IMR-90 (cell line): ENCODE measurements around the gene THSD7B. TPM values are rescaled to one million over a fixed set of nuclear protein-coding genes. Genes with fewer than 3 reads are reported as not detected.

Experiments
- ATAC-seq: fragments of 200-7000 bp; cut with Tn5 transposase; 2 replicates; pipeline ENCODE4 v1.9.1; 2020; ENCODE audit warnings: low read depth, mild to moderate bottlenecking, moderate library complexity
- BruUV-seq: library from RNA; stranded (reverse); fragments of 400-500 nt; replicated peaks from 2 replicates; lab custom pipeline; 2021; lab: Mats Ljungman, UMichigan
- CTCF ChIA-PET: fragments of 300-600 bp; formaldehyde crosslinking; extraction: SDS; loops from one replicate; lab custom pipeline; 2021; ENCODE audit warnings: antibody characterized with exemption; lab: Yijun Ruan, JAX
- POLR2A ChIA-PET: fragments of 300-600 bp; sonication (Branson Sonifier 250); formaldehyde crosslinking; loops from one replicate; lab custom pipeline; 2022; ENCODE audit warnings: antibody characterized with exemption; ENCODE audit not compliant: unreplicated experiment; lab: Charles Lee
- DNase-seq: peaks from one replicate; pipeline ENCODE4 v3.0.0; 2013
- H2AFZ ChIP-seq: replicated peaks from 2 replicates; pipeline ENCODE3; 2013; ENCODE audit warnings: low read length, mild to moderate bottlenecking; ENCODE audit not compliant: poor library complexity
- H2AK5ac ChIP-seq: 2 replicates; pipeline ENCODE4 v1.6.1; 2013; ENCODE audit warnings: low read depth, low read length, inconsistent platforms
- H2AK9ac ChIP-seq: replicated peaks from 2 replicates; pipeline ENCODE3; 2013; ENCODE audit warnings: mild to moderate bottlenecking, low read depth, low read length, moderate library complexity; ENCODE audit not compliant: poor library complexity
- H2BK120ac ChIP-seq: 2 replicates; pipeline ENCODE4 v1.6.1; 2013; ENCODE audit warnings: low read depth, low read length, inconsistent platforms
- H2BK15ac ChIP-seq: 3 replicates; pipeline ENCODE4 v1.6.1; 2013; ENCODE audit warnings: low read depth, low read length, inconsistent platforms
- H2BK20ac ChIP-seq: 2 replicates; pipeline ENCODE4 v1.6.1; 2013; ENCODE audit warnings: low read depth, mild to moderate bottlenecking, inconsistent platforms, low read length, moderate library complexity
- H2BK5ac ChIP-seq: 2 replicates; pipeline ENCODE4 v1.6.1; 2013; ENCODE audit warnings: mild to moderate bottlenecking, low read depth, low read length, inconsistent platforms; ENCODE audit not compliant: poor library complexity, severe bottlenecking
- H3K14ac ChIP-seq: replicated peaks from 2 replicates; pipeline ENCODE4 v1.6.1; 2013; ENCODE audit warnings: low read depth, low read length, inconsistent platforms
- H3K18ac ChIP-seq: 2 replicates; pipeline ENCODE4 v1.6.1; 2013; ENCODE audit warnings: low read depth, low read length, control low read depth
- H3K23ac ChIP-seq: 2 replicates; pipeline ENCODE4 v1.6.1; 2013; ENCODE audit warnings: low read depth, low read length, inconsistent platforms
- H3K27ac ChIP-seq: 2 replicates; pipeline ENCODE4 v1.5.1; 2013; ENCODE audit warnings: mild to moderate bottlenecking, control low read depth, low read length; ENCODE audit not compliant: insufficient read depth
- H3K27me3 ChIP-seq: 2 replicates; pipeline ENCODE4 v1.6.1; 2013; ENCODE audit warnings: low read length; ENCODE audit not compliant: control insufficient read depth, insufficient read depth
- H3K36me3 ChIP-seq: 2 replicates; pipeline ENCODE4 v1.6.1; 2013; ENCODE audit warnings: low read length, mixed read lengths; ENCODE audit not compliant: control insufficient read depth, insufficient read depth
- H3K4ac ChIP-seq: 2 replicates; pipeline ENCODE4 v1.6.1; 2013; ENCODE audit warnings: low read depth, low read length, inconsistent platforms
- H3K4me1 ChIP-seq: 2 replicates; pipeline ENCODE4 v1.6.1; 2013; ENCODE audit warnings: low read length, mixed read lengths; ENCODE audit not compliant: control insufficient read depth, insufficient read depth
- H3K4me2 ChIP-seq: 2 replicates; pipeline ENCODE4 v1.6.1; 2013; ENCODE audit warnings: low read depth, mild to moderate bottlenecking, control low read depth, low read length, moderate library complexity
- H3K4me3 ChIP-seq: 2 replicates; pipeline ENCODE4 v1.5.1; 2013; ENCODE audit warnings: low read depth, mild to moderate bottlenecking, control low read depth, low read length, moderate library complexity; ENCODE audit not compliant: insufficient read depth
- H3K56ac ChIP-seq: 2 replicates; pipeline ENCODE4 v1.6.1; 2013; ENCODE audit warnings: low read length, inconsistent platforms; ENCODE audit not compliant: insufficient read depth; ENCODE audit errors: extremely low read depth
- H3K79me1 ChIP-seq, 2 experiments: 2 replicates each; pipeline ENCODE4 v1.6.1; 2013; ENCODE audit warnings: low read length in 2 of 2, inconsistent platforms in 1 of 2, low read depth in 1 of 2
- H3K9ac ChIP-seq: 2 replicates; pipeline ENCODE4 v1.6.1; 2013; ENCODE audit warnings: low read depth, low read length, control low read depth
- H3K9me1 ChIP-seq: 2 replicates; pipeline ENCODE4 v1.6.1; 2013; ENCODE audit warnings: low read length, inconsistent platforms; ENCODE audit not compliant: insufficient read depth
- H3K9me3 ChIP-seq: 2 replicates; pipeline ENCODE4 v1.6.1; 2013; ENCODE audit warnings: low read length; ENCODE audit not compliant: control insufficient read depth, insufficient read depth
- H4K20me1 ChIP-seq: 2 replicates; pipeline ENCODE4 v1.6.1; 2013; ENCODE audit warnings: low read length, inconsistent platforms; ENCODE audit not compliant: insufficient read depth
- H4K5ac ChIP-seq: 2 replicates; pipeline ENCODE4 v1.6.1; 2013; ENCODE audit warnings: mild to moderate bottlenecking, low read depth, low read length, control low read depth
- H4K8ac ChIP-seq, 2 experiments: 2 replicates each; pipeline ENCODE4 v1.6.1; 2013; ENCODE audit warnings: low read depth in 2 of 2, low read length in 2 of 2, control low read depth in 1 of 2, inconsistent platforms in 1 of 2
- H4K91ac ChIP-seq: 2 replicates; pipeline ENCODE4 v1.6.1; 2013; ENCODE audit warnings: low read depth, low read length, inconsistent platforms; ENCODE audit not compliant: insufficient read depth
- FOS ChIP-seq: fragments of 150-350 bp; IDR thresholded peaks from 2 replicates; pipeline ENCODE4 v1.6.1; 2016; ENCODE audit warnings: low read depth, low read length
- MAZ ChIP-seq: IDR thresholded peaks from 2 replicates; pipeline ENCODE4 v1.6.1; 2012; ENCODE audit warnings: low read depth, mild to moderate bottlenecking, low read length, improper control_type of control experiment, moderate library complexity, borderline replicate concordance
- NFE2L2 ChIP-seq: fragments of 150-350 bp; IDR thresholded peaks from 2 replicates; pipeline ENCODE4 v1.6.1; 2016; ENCODE audit warnings: low read depth, mild to moderate bottlenecking, low read length
- WGBS, 2 experiments: methylation state at CpG; one replicate each; pipeline versions ENCODE4 v1.1.5 to v1.1.7; 2013; ENCODE audit warnings: missing lambda C conversion rate in 2 of 2; ENCODE audit not compliant: insufficient read length in 1 of 2; ENCODE audit errors: extremely low coverage in 2 of 2; 5-methylcytosine and 5-hydroxymethylcytosine counted together
- dilution Hi-C: fragments of 300-500 bp; cut with HindIII; formaldehyde crosslinking; loops from one replicate; pipeline ENCODE4 v1.14.3; 2018; ENCODE audit warnings: low sequenced_read_pairs; ENCODE audit not compliant: unreplicated experiment
- in situ Hi-C: fragments of 300-500 bp; cut with MboI; formaldehyde crosslinking; loops from 3 replicates; pipeline ENCODE4 v1.14.3; 2019; ENCODE audit warnings: low sequenced_read_pairs, inconsistent platforms, mixed read lengths
- intact Hi-C: fragments of 100-400 bp; cut with micrococcal nuclease; formaldehyde crosslinking; loops from 2 replicates; pipeline ENCODE4 v1.10.0; 2022
- polyA plus RNA-seq, 3 experiments: library from polyadenylated mRNA; depleted of rRNA; stranded (reverse); fragments of >200 nt; gene quantifications; 2 replicates each; pipeline ENCODE4 v1.2.3, GENCODE V29; 2012; ENCODE audit warnings: low replicate concordance in 1 of 3
- total RNA-seq: library from RNA; depleted of rRNA; stranded (reverse); fragments of >200 nt; gene quantifications from 2 replicates; pipeline ENCODE4 v1.2.3, GENCODE V29; 2012
- TF ChIP-seq, protein P1 (sequence below): fragments of 150-350 bp; IDR thresholded peaks from 2 replicates; pipeline ENCODE4 v1.6.1; 2017; ENCODE audit warnings: mild to moderate bottlenecking, antibody characterized with exemption, low read length, low read depth
- TF ChIP-seq, protein P2 (sequence below): conservative IDR thresholded peaks from 2 replicates; pipeline ENCODE4 v1.5.1; 2012; ENCODE audit warnings: mild to moderate bottlenecking, low read depth, low read length, improper control_type of control experiment

Gene THSD7B
- total and polyA plus RNA-seq, 2 of the 4 experiments (the other 2 are of a cell fraction): not detected

DNA sequence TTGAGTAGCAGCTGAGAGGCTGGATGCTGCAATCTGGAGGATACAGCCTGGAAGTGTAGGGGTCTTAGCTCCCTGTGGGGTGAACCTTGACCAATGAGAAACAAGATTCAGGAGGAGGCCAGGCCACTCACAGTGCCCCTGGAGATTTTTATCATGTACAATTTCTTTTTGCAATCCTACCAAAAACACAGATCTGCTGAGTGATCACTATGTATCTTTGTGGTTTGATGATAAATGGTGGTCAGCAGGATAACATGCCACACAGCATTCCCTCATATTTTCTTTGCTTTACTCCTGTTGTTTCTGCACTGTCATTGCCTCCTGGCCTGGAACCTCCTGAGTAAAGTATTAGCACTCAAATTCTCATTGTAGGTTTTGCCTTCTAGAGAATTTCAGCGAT, 357.9 kb downstream of the THSD7B start:
- no peak overlapping the region for H3K14ac ChIP-seq
- H2AFZ ChIP-seq: no peak overlapping the region
- intact Hi-C loops: no loop called here
- H2BK15ac ChIP-seq: no peak overlapping the region
- H3K56ac ChIP-seq: no peak overlapping the region
- peaks cover 3% of the 10 kb centered on the region for H3K9me3 ChIP-seq
- TF ChIP-seq, protein P1, sequence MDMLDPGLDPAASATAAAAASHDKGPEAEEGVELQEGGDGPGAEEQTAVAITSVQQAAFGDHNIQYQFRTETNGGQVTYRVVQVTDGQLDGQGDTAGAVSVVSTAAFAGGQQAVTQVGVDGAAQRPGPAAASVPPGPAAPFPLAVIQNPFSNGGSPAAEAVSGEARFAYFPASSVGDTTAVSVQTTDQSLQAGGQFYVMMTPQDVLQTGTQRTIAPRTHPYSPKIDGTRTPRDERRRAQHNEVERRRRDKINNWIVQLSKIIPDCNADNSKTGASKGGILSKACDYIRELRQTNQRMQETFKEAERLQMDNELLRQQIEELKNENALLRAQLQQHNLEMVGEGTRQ: no peak
- TF ChIP-seq FOS: no peak
- TF ChIP-seq, protein P2, sequence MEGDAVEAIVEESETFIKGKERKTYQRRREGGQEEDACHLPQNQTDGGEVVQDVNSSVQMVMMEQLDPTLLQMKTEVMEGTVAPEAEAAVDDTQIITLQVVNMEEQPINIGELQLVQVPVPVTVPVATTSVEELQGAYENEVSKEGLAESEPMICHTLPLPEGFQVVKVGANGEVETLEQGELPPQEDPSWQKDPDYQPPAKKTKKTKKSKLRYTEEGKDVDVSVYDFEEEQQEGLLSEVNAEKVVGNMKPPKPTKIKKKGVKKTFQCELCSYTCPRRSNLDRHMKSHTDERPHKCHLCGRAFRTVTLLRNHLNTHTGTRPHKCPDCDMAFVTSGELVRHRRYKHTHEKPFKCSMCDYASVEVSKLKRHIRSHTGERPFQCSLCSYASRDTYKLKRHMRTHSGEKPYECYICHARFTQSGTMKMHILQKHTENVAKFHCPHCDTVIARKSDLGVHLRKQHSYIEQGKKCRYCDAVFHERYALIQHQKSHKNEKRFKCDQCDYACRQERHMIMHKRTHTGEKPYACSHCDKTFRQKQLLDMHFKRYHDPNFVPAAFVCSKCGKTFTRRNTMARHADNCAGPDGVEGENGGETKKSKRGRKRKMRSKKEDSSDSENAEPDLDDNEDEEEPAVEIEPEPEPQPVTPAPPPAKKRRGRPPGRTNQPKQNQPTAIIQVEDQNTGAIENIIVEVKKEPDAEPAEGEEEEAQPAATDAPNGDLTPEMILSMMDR: no peak
- no peak for TF ChIP-seq NFE2L2
- TF ChIP-seq MAZ: no peak
- H3K4me3 ChIP-seq: no peak overlapping the region
- no peaks in the 10 kb centered on the region for H3K9me1 ChIP-seq
- no peaks in the 10 kb centered on the region for H3K4me1 ChIP-seq
- H4K91ac ChIP-seq: no peak overlapping the region
- H3K79me1 ChIP-seq: no peaks in the 10 kb centered on the region
- H4K20me1 ChIP-seq: no peaks in the 10 kb centered on the region
- H3K23ac ChIP-seq: no peak overlapping the region
- no peaks in the 10 kb centered on the region for H3K27me3 ChIP-seq
- H2BK5ac ChIP-seq: no peak overlapping the region
- H4K8ac ChIP-seq: no peak overlapping the region
- ChIA-PET CTCF (no interaction called here), POLR2A (no interaction called here)
- no peak overlapping the region for H3K4ac ChIP-seq
- no peak overlapping the region for H3K18ac ChIP-seq
- H2BK120ac ChIP-seq: no peak overlapping the region
- H2AK5ac ChIP-seq: no peak overlapping the region
- no peak overlapping the region for H4K5ac ChIP-seq
- dilution Hi-C loops: no loop called here
- ATAC-seq: no peak
- H3K9ac ChIP-seq: no peak overlapping the region
- WGBS, 2 experiments: no CpG with 5 or more reads among the region's 1 CpG
- H3K4me2 ChIP-seq: no peak overlapping the region
- H2BK20ac ChIP-seq: no peak overlapping the region
- DNase-seq: no peak
- H3K36me3 ChIP-seq: no peaks in the 10 kb centered on the region
- no peak overlapping the region for H3K27ac ChIP-seq
- no TSS peak for BruUV-seq
- no peak overlapping the region for H2AK9ac ChIP-seq
- in situ Hi-C loops: no loop called here
